ENCODE measurements around the gene SPTBN5. TPM values are rescaled to one million over a fixed set of nuclear protein-coding genes. Genes with fewer than 3 reads are reported as not detected.

SPTBN5 gene
- total and polyA plus RNA-seq, 2 donors (not counting 1 experiment from before 2014, with no cell fraction given) = 0.55 to 1.4 TPM

GRCh38 chr15:41855261-41855961, 38.4 kb downstream of the SPTBN5 start:
- CTCF ChIA-PET = no interaction called here
- H3K9ac ChIP-seq (ENCODE audit: low read length) = no peak overlapping the region
- WGBS (ENCODE audit: insufficient coverage) = 92% methylated on average over 26 of the region's 30 CpGs
- H3K27ac ChIP-seq (ENCODE audit: low read length in 2 of 2) = no peak overlapping the region
- no peaks in the 10 kb centered on the region for H3K9me3 ChIP-seq (ENCODE audit: control extremely low read depth in 1 of 3, control insufficient read depth in 2 of 3, insufficient read depth in 1 of 3, low read length in 2 of 3)
- no peaks in the 10 kb centered on the region for H4K20me1 ChIP-seq (ENCODE audit: control insufficient read depth, insufficient read depth, low read length, poor library complexity, severe bottlenecking)
- peaks cover 0 to 6% of the 10 kb centered on the region in 2 donors for H3K4me1 ChIP-seq (ENCODE audit: control insufficient read depth in 2 of 2, insufficient read depth in 2 of 2, low read length in 2 of 2)
- DNase-seq = no peak
- Mint-ChIP-seq H3K9me3 (ENCODE audit: insufficient read depth) (no peaks in the 10 kb centered on the region), H3K27me3 (no peaks in the 10 kb centered on the region), H3K4me1 (peaks cover 2% of the 10 kb centered on the region), H3K27ac (no peak overlapping the region), H3K4me3 (no peak overlapping the region)
- peaks cover 0 to 7% (median 0%) of the 10 kb centered on the region in 4 experiments for H3K27me3 ChIP-seq (replicated peaks in 1 of 4; ENCODE audit: control extremely low read depth in 1 of 4, control insufficient read depth in 3 of 4, insufficient read depth in 4 of 4, low read length in 3 of 4)
- no peaks in the 10 kb centered on the region for H3K79me2 ChIP-seq (ENCODE audit: control insufficient read depth, insufficient read depth, low read length)
- intact Hi-C loops (cut with micrococcal nuclease) = no loop called here
- no peaks in the 10 kb centered on the region for H3K36me3 ChIP-seq (replicated peaks in 1 of 2; ENCODE audit: control extremely low read depth in 1 of 2, control insufficient read depth in 1 of 2, extremely low read depth in 1 of 2, insufficient read depth in 2 of 2, low read length in 1 of 2)
- no peak overlapping the region for H3K4me3 ChIP-seq (ENCODE audit: control extremely low read depth in 1 of 5, extremely low read depth in 1 of 5, insufficient read depth in 1 of 5, low read depth in 2 of 5, low read length in 4 of 5)
- no peak overlapping the region for H2AFZ ChIP-seq (ENCODE audit: insufficient read depth, low read depth, low read length, poor library complexity, severe bottlenecking)
- no peak for ATAC-seq (ENCODE audit: low read depth)
- no peak for TF ChIP-seq CTCF (IDR thresholded peaks at IDR 0.05)
- TF ChIP-seq EZH2 (IDR thresholded peaks at IDR 0.05; ENCODE audit: borderline replicate concordance, insufficient read depth, low read depth, low read length, poor library complexity, severe bottlenecking) = no peak
- H3K4me2 ChIP-seq (replicated peaks; ENCODE audit: low read depth, low read length, poor library complexity, severe bottlenecking) = no peak overlapping the region
- POLR2A ChIA-PET = interaction anchor here (0.7 kb wide), 1 partner anchor 527 kb away, joined by 3 read pairs; no protein-coding TSS in a partner anchor

- Histone ChIP-seq H4K20me1 (ENCODE audit: control insufficient read depth, insufficient read depth, low read length, poor library complexity, severe bottlenecking) (no peaks in the 10 kb centered on the region), H3K36me3 (replicated peaks in 1 of 2; ENCODE audit: control extremely low read depth in 1 of 2, control insufficient read depth in 1 of 2, extremely low read depth in 1 of 2, insufficient read depth in 2 of 2, low read length in 1 of 2) (no peaks in the 10 kb centered on the region), H3K9me3 (ENCODE audit: control extremely low read depth in 1 of 3, control insufficient read depth in 2 of 3, insufficient read depth in 1 of 3, low read length in 2 of 3) (no peaks in the 10 kb centered on the region), H2AFZ (ENCODE audit: insufficient read depth, low read depth, low read length, poor library complexity, severe bottlenecking) (no peak overlapping the region), H3K27me3 (replicated peaks in 1 of 4; ENCODE audit: control extremely low read depth in 1 of 4, control insufficient read depth in 3 of 4, insufficient read depth in 4 of 4, low read length in 3 of 4) (peaks cover 0 to 4% (median 0%) of the 10 kb centered on the region in 4 experiments), H3K79me2 (ENCODE audit: control insufficient read depth, insufficient read depth, low read length) (no peaks in the 10 kb centered on the region), H3K4me1 (ENCODE audit: control insufficient read depth in 2 of 2, insufficient read depth in 2 of 2, low read length in 2 of 2) (no peaks in the 10 kb centered on the region), H3K4me3 (ENCODE audit: control extremely low read depth in 1 of 5, extremely low read depth in 1 of 5, insufficient read depth in 1 of 5, low read depth in 2 of 5, low read length in 4 of 5) (no peak overlapping the region), H3K27ac (ENCODE audit: low read length in 2 of 2) (no peak overlapping the region), H3K9ac (ENCODE audit: low read length) (no peak overlapping the region), H3K4me2 (replicated peaks; ENCODE audit: low read depth, low read length, poor library complexity, severe bottlenecking) (no peak overlapping the region)
- no peak for DNase-seq
- 96% methylated on average over 9 of the region's 9 CpGs for WGBS (ENCODE audit: insufficient coverage)
- H3K4me1 Mint-ChIP-seq = peaks cover 2% of the 10 kb centered on the region
- H3K9me3 Mint-ChIP-seq (ENCODE audit: insufficient read depth) = no peaks in the 10 kb centered on the region
- H3K27ac Mint-ChIP-seq = no peak overlapping the region
- H3K4me3 Mint-ChIP-seq = no peak overlapping the region
- no peak for TF ChIP-seq EZH2 (IDR thresholded peaks at IDR 0.05; ENCODE audit: borderline replicate concordance, insufficient read depth, low read depth, low read length, poor library complexity, severe bottlenecking)
- no peak for TF ChIP-seq CTCF (IDR thresholded peaks at IDR 0.05)
- intact Hi-C loops (cut with micrococcal nuclease) = no loop called here
- ATAC-seq (ENCODE audit: low read depth) = no peak
- CTCF ChIA-PET = no interaction called here
- POLR2A ChIA-PET = interaction anchor here (0.7 kb wide), 1 partner anchor 526 kb away, joined by 3 read pairs; no protein-coding TSS in a partner anchor
- H3K27me3 Mint-ChIP-seq = no peaks in the 10 kb centered on the region
Measured at GRCh38 chr15:41854443-41854842, 39.4 kb downstream of the SPTBN5 start.

Data from B cell (primary cell).